GM18519 (cell line): Measurements from ENCODE around the gene BSN.

Source experiments
- ATAC-seq: cut with Tn5 transposase; IDR thresholded peaks from one replicate; pipeline ENCODE4 v1.9.1; 2021; ENCODE audit warnings: mild to moderate bottlenecking, moderate library complexity; ENCODE audit not compliant: unreplicated experiment, low FRiP score

BSN gene

GRCh38 chr3:49711489-49711888 lies 157.2 kb downstream of the BSN start:
- no peak for ATAC-seq

- ATAC-seq, result no peak
Measured at GRCh38 chr3:49712166-49712565, 157.9 kb downstream of the BSN start.

GRCh38 chr3:49712631-49713317 lies 158.5 kb downstream of the BSN start:
- ATAC-seq, result no peak

- no peak for ATAC-seq
Measured at GRCh38 chr3:49713336-49714105, 159.2 kb downstream of the BSN start.

GRCh38 chr3:49714728-49715550 lies 160.7 kb downstream of the BSN start:
- no peak for ATAC-seq

GRCh38 chr3:49715611-49716121 lies 161.4 kb downstream of the BSN start:
- ATAC-seq, result no peak

- no peak for ATAC-seq
Measured at GRCh38 chr3:49716169-49716568, 161.9 kb downstream of the BSN start.

- no peak for ATAC-seq
Measured at GRCh38 chr3:49716691-49717210, 162.5 kb downstream of the BSN start.

- ATAC-seq, result no peak
Measured at GRCh38 chr3:49717211-49717958, 163.1 kb downstream of the BSN start.

GRCh38 chr3:49717959-49718857 lies 163.9 kb downstream of the BSN start:
- ATAC-seq, result no peak

- ATAC-seq, result no peak
Measured at GRCh38 chr3:49718858-49719213, 164.6 kb downstream of the BSN start.

GRCh38 chr3:49719214-49719884 lies 165.1 kb downstream of the BSN start, which contains the start of gene AMIGO3:
TSS of gene AMIGO3 (minus strand) at chr3:49719684. CDS start at chr3:49719465, 219 bp downstream.
- no peak for ATAC-seq
